Trophoblast cell (in vitro differentiated cells and primary cell): ENCODE data around the gene ZIM2.

ENCODE experiments used
- DNase-seq, 2 donors: peaks; one replicate each; pipeline ENCODE4 v3.0.0-alpha.2; 2016
- H2AFZ ChIP-seq: 2 replicates; pipeline ENCODE4 v1.6.1; 2013; ENCODE audit warnings: low read length, moderate library complexity, mild to moderate bottlenecking; ENCODE audit not compliant: insufficient read depth, poor library complexity
- H2AK5ac ChIP-seq: 2 replicates; pipeline ENCODE4 v1.6.1; 2013; ENCODE audit warnings: mild to moderate bottlenecking, low read length
- H2BK120ac ChIP-seq: 2 replicates; pipeline ENCODE4 v1.6.1; 2013; ENCODE audit warnings: low read length, mild to moderate bottlenecking, moderate library complexity; ENCODE audit not compliant: insufficient read depth, poor library complexity
- H2BK12ac ChIP-seq: 2 replicates; pipeline ENCODE4 v1.6.1; 2013; ENCODE audit warnings: mild to moderate bottlenecking, low read length, moderate library complexity
- H2BK5ac ChIP-seq: 2 replicates; pipeline ENCODE4 v1.6.1; 2013; ENCODE audit warnings: low read length, low read depth, moderate library complexity, mild to moderate bottlenecking; ENCODE audit not compliant: poor library complexity
- H3K14ac ChIP-seq: 2 replicates; pipeline ENCODE4 v1.6.1; 2013; ENCODE audit warnings: mild to moderate bottlenecking, low read length
- H3K18ac ChIP-seq: 2 replicates; pipeline ENCODE4 v1.6.1; 2013; ENCODE audit warnings: mild to moderate bottlenecking, low read length
- H3K23ac ChIP-seq: 2 replicates; pipeline ENCODE4 v1.6.1; 2013; ENCODE audit warnings: low read length
- H3K27ac ChIP-seq: 2 replicates; pipeline ENCODE4 v1.5.1; 2013; ENCODE audit warnings: low read depth, mild to moderate bottlenecking, inconsistent platforms, low read length, moderate library complexity
- H3K27me3 ChIP-seq: 2 replicates; pipeline ENCODE4 v1.6.1; 2013; ENCODE audit warnings: inconsistent platforms, mild to moderate bottlenecking, low read length, moderate library complexity; ENCODE audit not compliant: insufficient read depth
- H3K36me3 ChIP-seq, 2 experiments: 1 replicate in 1 of 2; 2 replicates in 1 of 2; pipeline ENCODE4 v1.6.1; 2013; ENCODE audit warnings: low read length in 2 of 2, mild to moderate bottlenecking in 2 of 2, moderate library complexity in 1 of 2; ENCODE audit not compliant: insufficient read depth in 2 of 2, control insufficient read depth in 1 of 2
- H3K4ac ChIP-seq: 2 replicates; pipeline ENCODE4 v1.6.1; 2013; ENCODE audit warnings: low read depth, mild to moderate bottlenecking, low read length, moderate library complexity
- H3K4me1 ChIP-seq, 2 experiments: 1 replicate in 1 of 2; 2 replicates in 1 of 2; pipeline ENCODE4 v1.6.1; 2013; ENCODE audit warnings: low read length in 2 of 2, mild to moderate bottlenecking in 2 of 2, moderate library complexity in 1 of 2; ENCODE audit not compliant: insufficient read depth in 2 of 2, control insufficient read depth in 1 of 2
- H3K4me2 ChIP-seq: 2 replicates; pipeline ENCODE4 v1.6.1; 2013; ENCODE audit warnings: inconsistent platforms, mild to moderate bottlenecking, low read length, moderate library complexity
- H3K4me3 ChIP-seq: 2 replicates; pipeline ENCODE4 v1.5.1; 2013; ENCODE audit warnings: mild to moderate bottlenecking, low read depth, low read length, inconsistent platforms
- H3K79me1 ChIP-seq: one replicate; pipeline ENCODE4 v1.6.1; 2013; ENCODE audit warnings: low read length
- H3K79me2 ChIP-seq: 2 replicates; pipeline ENCODE4 v1.6.1; 2013; ENCODE audit warnings: low read length, mild to moderate bottlenecking; ENCODE audit not compliant: control insufficient read depth, insufficient read depth, poor library complexity
- H3K9ac ChIP-seq: 2 replicates; pipeline ENCODE4 v1.6.1; 2013; ENCODE audit warnings: mild to moderate bottlenecking, low read length
- H3K9me3 ChIP-seq: 2 replicates; pipeline ENCODE4 v1.6.1; 2013; ENCODE audit warnings: low read depth, mild to moderate bottlenecking, control low read depth, inconsistent platforms, low read length; ENCODE audit not compliant: insufficient read depth
- H4K12ac ChIP-seq: 2 replicates; pipeline ENCODE4 v1.6.1; 2013; ENCODE audit warnings: low read depth, mild to moderate bottlenecking, low read length, moderate library complexity
- H4K8ac ChIP-seq: 2 replicates; pipeline ENCODE4 v1.6.1; 2013; ENCODE audit warnings: low read depth, mild to moderate bottlenecking, low read length, moderate library complexity
- H4K91ac ChIP-seq: one replicate; pipeline ENCODE4 v1.6.1; 2013; ENCODE audit warnings: low read depth, mild to moderate bottlenecking, low read length, moderate library complexity
- WGBS: extraction: QIAGEN DNeasy Blood & Tissue Kit; methylation state at CpG from one replicate; pipeline ENCODE4 v1.1.7; 2013; ENCODE audit warnings: missing lambda C conversion rate; ENCODE audit not compliant: insufficient read length, insufficient coverage; ENCODE audit errors: extremely low coverage; 5-methylcytosine and 5-hydroxymethylcytosine counted together

ZIM2 gene

DNA sequence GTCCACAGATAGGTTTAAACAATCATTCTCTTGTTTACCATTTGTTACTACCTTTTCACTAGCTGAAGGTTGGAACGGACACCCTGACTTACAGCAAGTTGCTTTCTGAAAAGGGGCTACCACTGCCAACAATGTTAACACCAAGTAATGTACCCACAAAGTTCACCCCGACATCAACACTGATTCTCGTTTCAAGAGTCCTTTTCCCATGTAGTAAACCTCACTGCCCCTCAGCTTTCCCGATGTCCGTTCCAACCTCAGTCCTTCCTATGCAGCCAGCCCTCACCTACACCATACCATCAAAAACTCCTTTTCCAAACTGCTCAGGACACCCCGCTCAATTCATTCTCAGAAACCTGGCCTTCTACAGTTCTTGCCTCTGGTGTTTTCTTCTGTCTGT, 29.0 kb downstream of the ZIM2 start:
- H3K36me3 ChIP-seq: peaks cover 10% of the 10 kb centered on the region in 2 experiments
- no peak overlapping the region for H2AK5ac ChIP-seq
- H2BK5ac ChIP-seq: no peak overlapping the region
- H4K91ac ChIP-seq: no peak overlapping the region
- no peak overlapping the region for H3K4me2 ChIP-seq
- no peak overlapping the region for H3K27ac ChIP-seq
- no peak overlapping the region for H2BK12ac ChIP-seq
- H3K23ac ChIP-seq: no peak overlapping the region
- no peak overlapping the region for H4K12ac ChIP-seq
- no peaks in the 10 kb centered on the region for H3K27me3 ChIP-seq
- no peak overlapping the region for H3K14ac ChIP-seq
- no CpG with 5 or more reads among the region's 6 CpGs for WGBS
- DNase-seq: no peak
- H3K79me1 ChIP-seq: no peaks in the 10 kb centered on the region
- no peak overlapping the region for H3K4me3 ChIP-seq
- peaks cover 18% of the 10 kb centered on the region for H3K9me3 ChIP-seq
- no peaks in the 10 kb centered on the region for H3K79me2 ChIP-seq
- H3K9ac ChIP-seq: no peak overlapping the region
- no peak overlapping the region for H4K8ac ChIP-seq
- no peak overlapping the region for H2AFZ ChIP-seq
- no peak overlapping the region for H3K4ac ChIP-seq
- H2BK120ac ChIP-seq: no peak overlapping the region
- no peak overlapping the region for H3K18ac ChIP-seq
- H3K4me1 ChIP-seq: no peaks in the 10 kb centered on the region

DNA sequence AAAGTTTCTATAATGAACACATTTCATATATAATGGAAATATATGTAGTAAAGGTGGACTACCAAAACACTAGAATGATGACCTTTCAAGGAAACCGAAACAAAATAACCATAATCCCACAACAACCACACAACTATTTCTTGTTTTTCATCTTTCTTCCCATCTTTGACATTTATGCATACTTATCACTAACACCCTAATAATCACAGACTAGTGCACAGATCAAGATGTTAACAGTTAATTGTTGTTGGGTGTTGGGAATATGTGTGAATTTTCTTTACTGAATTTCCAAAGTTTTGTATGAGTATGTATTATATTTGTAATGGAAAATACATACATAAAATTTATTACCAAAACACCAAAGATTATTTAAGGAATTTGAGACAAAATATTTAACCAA, 30.3 kb downstream of the ZIM2 start:
- H2BK5ac ChIP-seq: no peak overlapping the region
- no peak for DNase-seq
- H4K12ac ChIP-seq: no peak overlapping the region
- peaks cover 20% of the 10 kb centered on the region for H3K9me3 ChIP-seq
- H2AFZ ChIP-seq: no peak overlapping the region
- no peak overlapping the region for H3K27ac ChIP-seq
- no peak overlapping the region for H3K4me3 ChIP-seq
- H3K4ac ChIP-seq: no peak overlapping the region
- H4K91ac ChIP-seq: no peak overlapping the region
- no peak overlapping the region for H3K18ac ChIP-seq
- no peaks in the 10 kb centered on the region for H3K79me2 ChIP-seq
- H3K14ac ChIP-seq: no peak overlapping the region
- no peaks in the 10 kb centered on the region for H3K27me3 ChIP-seq
- no peak overlapping the region for H3K9ac ChIP-seq
- H3K4me2 ChIP-seq: no peak overlapping the region
- no CpG with 5 or more reads among the region's 1 CpG for WGBS
- no peak overlapping the region for H2BK120ac ChIP-seq
- no peaks in the 10 kb centered on the region for H3K79me1 ChIP-seq
- no peak overlapping the region for H4K8ac ChIP-seq
- no peak overlapping the region for H2AK5ac ChIP-seq
- H3K36me3 ChIP-seq: peaks cover 6 to 9% of the 10 kb centered on the region in 2 experiments
- H3K4me1 ChIP-seq: no peaks in the 10 kb centered on the region
- H2BK12ac ChIP-seq: no peak overlapping the region
- H3K23ac ChIP-seq: no peak overlapping the region

DNA sequence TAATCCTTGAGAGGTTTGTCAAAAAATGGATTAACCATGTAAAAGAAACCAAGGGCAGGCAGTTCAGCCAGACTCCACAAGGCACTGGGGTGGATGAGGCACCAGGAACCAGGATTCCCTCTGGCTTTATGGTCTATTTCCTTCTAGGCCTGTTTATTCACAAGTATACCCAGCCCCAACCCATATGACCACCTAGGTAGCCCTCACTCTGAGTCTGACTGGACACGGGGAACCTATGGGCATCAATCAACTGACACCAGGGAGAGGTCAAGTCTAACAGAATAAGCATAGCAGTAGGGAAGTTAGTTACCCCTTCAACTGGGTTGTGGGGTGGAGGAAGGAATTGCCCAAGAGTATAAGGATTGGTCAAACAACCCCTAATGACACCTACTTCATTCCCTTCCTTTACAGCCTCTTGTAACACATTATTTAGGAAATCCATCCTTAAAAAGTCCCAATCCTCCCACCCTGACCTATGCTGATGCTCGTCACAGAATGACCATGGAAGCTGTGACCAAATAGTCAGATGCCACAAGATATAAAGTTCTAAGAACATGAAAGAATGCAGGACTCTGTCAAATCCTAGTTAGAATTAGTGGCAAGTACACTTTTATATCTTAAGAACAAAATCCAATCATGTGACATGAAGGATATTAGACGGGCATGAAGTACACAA, 31.7 kb downstream of the ZIM2 start:
- Histone ChIP-seq H3K27ac (no peak overlapping the region), H3K27me3 (no peaks in the 10 kb centered on the region), H2BK12ac (no peak overlapping the region), H4K91ac (no peak overlapping the region), H4K12ac (no peak overlapping the region), H3K4ac (no peak overlapping the region), H3K14ac (no peak overlapping the region), H3K79me1 (no peaks in the 10 kb centered on the region), H3K9me3 (peaks cover 21% of the 10 kb centered on the region), H3K36me3 (peaks cover under 1 to 3% of the 10 kb centered on the region in 2 experiments), H3K9ac (peak overlapping the region; percentile 58), H3K4me1 (no peaks in the 10 kb centered on the region), H3K23ac (no peak overlapping the region), H2AFZ (no peak overlapping the region), H2AK5ac (no peak overlapping the region), H3K4me2 (no peak overlapping the region), H3K18ac (no peak overlapping the region), H3K4me3 (no peak overlapping the region), H4K8ac (no peak overlapping the region), H2BK120ac (no peak overlapping the region), H2BK5ac (no peak overlapping the region), H3K79me2 (no peaks in the 10 kb centered on the region)
- WGBS: no CpG with 5 or more reads among the region's 3 CpGs
- no peak for DNase-seq

DNA sequence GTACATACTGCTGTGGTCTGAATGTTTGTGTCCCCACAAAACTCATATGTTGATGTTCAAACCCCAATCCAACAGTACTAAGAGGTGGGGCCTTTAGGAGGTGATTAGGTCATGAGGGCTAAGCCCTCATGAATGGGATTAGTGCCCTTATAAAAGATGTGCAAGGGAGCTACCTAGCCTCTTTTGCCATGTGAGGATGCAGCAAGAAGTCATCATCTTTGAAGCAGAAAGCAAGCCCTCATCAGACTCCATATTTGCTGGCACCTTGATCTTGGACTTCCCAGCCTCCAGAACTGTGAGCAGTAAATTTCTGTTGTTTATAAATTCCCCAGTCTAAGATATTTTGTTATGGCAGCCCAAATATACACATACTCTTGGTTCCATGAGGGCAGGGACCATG, 33.9 kb downstream of the ZIM2 start:
- Histone ChIP-seq H2AFZ (no peak overlapping the region), H4K12ac (no peak overlapping the region), H2BK120ac (no peak overlapping the region), H3K9ac (no peak overlapping the region), H3K27ac (no peak overlapping the region), H3K9me3 (peaks cover 27% of the 10 kb centered on the region), H3K14ac (no peak overlapping the region), H3K4me3 (no peak overlapping the region), H2AK5ac (no peak overlapping the region), H2BK12ac (no peak overlapping the region), H4K91ac (no peak overlapping the region), H3K79me2 (no peaks in the 10 kb centered on the region), H3K36me3 (no peaks in the 10 kb centered on the region), H3K4ac (no peak overlapping the region), H2BK5ac (no peak overlapping the region), H3K23ac (no peak overlapping the region), H3K4me1 (no peaks in the 10 kb centered on the region), H3K79me1 (no peaks in the 10 kb centered on the region), H3K27me3 (no peaks in the 10 kb centered on the region), H3K18ac (no peak overlapping the region), H3K4me2 (no peak overlapping the region), H4K8ac (no peak overlapping the region)
- no peak for DNase-seq
